BJ (cell line): ENCODE data around the gene GAP43. TPM values are rescaled to one million over a fixed set of nuclear protein-coding genes. Genes with fewer than 3 reads are reported as not detected.

Experiments
- CTCF ChIA-PET: fragments of 350-600 bp; formaldehyde crosslinking; extraction: SDS; loops from one replicate; lab custom pipeline; 2021; ENCODE audit warnings: antibody characterized with exemption, inconsistent platforms; lab: Yijun Ruan, JAX
- POLR2A ChIA-PET: fragments of 300-600 bp; sonication (Branson Sonifier 250); formaldehyde crosslinking; extraction: SDS; loops from one replicate; lab custom pipeline; 2021; ENCODE audit warnings: antibody characterized with exemption; lab: Charles Lee
- DNase-seq: peaks from one replicate; pipeline ENCODE4 v3.0.0-alpha.2; 2011; ENCODE audit warnings: low read depth
- H3K27me3 ChIP-seq: 2 replicates; pipeline ENCODE4 v1.6.0; 2011; ENCODE audit warnings: low read length; ENCODE audit not compliant: control insufficient read depth, insufficient read depth
- H3K36me3 ChIP-seq: 2 replicates; pipeline ENCODE4 v1.5.1; 2011; ENCODE audit warnings: low read length; ENCODE audit not compliant: control insufficient read depth, insufficient read depth
- H3K4me3 ChIP-seq: 2 replicates; pipeline ENCODE4 v1.5.1; 2011; ENCODE audit warnings: low read depth, mild to moderate bottlenecking, control low read depth, low read length
- CTCF ChIP-seq: IDR thresholded peaks from 2 replicates; pipeline ENCODE4 v1.5.1; 2011; ENCODE audit warnings: low read depth, mild to moderate bottlenecking, control low read depth, inconsistent platforms, low read length, moderate library complexity; ENCODE audit not compliant: insufficient read depth
- polyA plus RNA-seq: library from polyadenylated mRNA; depleted of rRNA; stranded (reverse); fragments of >200 nt; gene quantifications from 2 replicates; pipeline ENCODE4 v1.2.3, GENCODE V29; 2011

The GAP43 gene
- polyA plus RNA-seq, 1 experiment, result 0.12 TPM

GRCh38 chr3:115655761-115656282 lies 32.5 kb downstream of the GAP43 start:
- no peak for TF ChIP-seq CTCF
- ChIA-PET POLR2A (no interaction called here), CTCF (no interaction called here)
- Histone ChIP-seq H3K4me3 (no peak overlapping the region), H3K36me3 (no peaks in the 10 kb centered on the region), H3K27me3 (no peaks in the 10 kb centered on the region)
- DNase-seq, result no peak

DNA sequence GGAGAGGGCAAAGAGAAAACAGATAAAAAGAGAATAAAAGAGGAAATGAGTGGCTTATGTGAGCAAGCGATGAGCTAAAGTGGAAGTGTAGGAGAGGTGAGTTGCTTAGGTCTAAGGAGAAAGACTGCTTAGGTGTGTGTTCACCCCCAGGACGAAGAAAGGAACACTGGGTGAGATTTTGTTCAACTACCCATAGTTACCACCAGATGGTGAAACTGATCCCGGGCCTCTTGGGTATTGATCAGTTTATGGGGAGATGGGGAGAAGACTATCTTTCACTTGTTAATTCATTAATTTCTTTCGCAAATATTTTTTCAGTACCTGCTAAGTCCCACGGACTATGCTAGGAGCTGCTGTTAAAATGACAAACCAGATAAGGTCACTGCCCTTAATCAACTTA lies 33.9 kb downstream of the GAP43 start:
- ChIA-PET CTCF (interaction anchor here (1.3 kb wide), 1 partner anchor 37 kb away, joined by 5 read pairs; no protein-coding TSS in a partner anchor), POLR2A (no interaction called here)
- TF ChIP-seq CTCF, result no peak
- Histone ChIP-seq H3K4me3 (no peak overlapping the region), H3K27me3 (no peaks in the 10 kb centered on the region), H3K36me3 (no peaks in the 10 kb centered on the region)
- DNase-seq, result no peak

DNA sequence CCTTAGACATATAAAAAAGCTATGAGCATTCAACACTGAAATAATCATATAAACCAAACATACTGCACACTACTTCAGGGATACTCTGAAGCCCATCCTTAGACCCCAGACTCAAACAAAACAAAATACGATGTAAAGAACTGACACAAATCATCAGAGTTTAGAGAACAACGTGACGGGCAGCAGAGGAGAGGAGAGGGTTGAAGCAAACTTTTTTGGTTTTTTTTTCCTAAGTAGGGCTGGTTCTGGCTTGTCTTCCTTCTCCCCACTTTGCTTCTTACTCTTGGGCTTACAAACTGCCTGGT lies 34.7 kb downstream of the GAP43 start:
- H3K27me3 ChIP-seq, result no peaks in the 10 kb centered on the region
- H3K4me3 ChIP-seq, result peak overlapping the region; percentile 51
- TF ChIP-seq CTCF, result no peak
- no peaks in the 10 kb centered on the region for H3K36me3 ChIP-seq
- ChIA-PET POLR2A (no interaction called here), CTCF (interaction anchor here (0.7 to 1.3 kb wide), 3 partner anchors 36 to 847 kb away, joined by 3 to 5 read pairs (median 4); no protein-coding TSS in a partner anchor)
- no peak for DNase-seq

DNA sequence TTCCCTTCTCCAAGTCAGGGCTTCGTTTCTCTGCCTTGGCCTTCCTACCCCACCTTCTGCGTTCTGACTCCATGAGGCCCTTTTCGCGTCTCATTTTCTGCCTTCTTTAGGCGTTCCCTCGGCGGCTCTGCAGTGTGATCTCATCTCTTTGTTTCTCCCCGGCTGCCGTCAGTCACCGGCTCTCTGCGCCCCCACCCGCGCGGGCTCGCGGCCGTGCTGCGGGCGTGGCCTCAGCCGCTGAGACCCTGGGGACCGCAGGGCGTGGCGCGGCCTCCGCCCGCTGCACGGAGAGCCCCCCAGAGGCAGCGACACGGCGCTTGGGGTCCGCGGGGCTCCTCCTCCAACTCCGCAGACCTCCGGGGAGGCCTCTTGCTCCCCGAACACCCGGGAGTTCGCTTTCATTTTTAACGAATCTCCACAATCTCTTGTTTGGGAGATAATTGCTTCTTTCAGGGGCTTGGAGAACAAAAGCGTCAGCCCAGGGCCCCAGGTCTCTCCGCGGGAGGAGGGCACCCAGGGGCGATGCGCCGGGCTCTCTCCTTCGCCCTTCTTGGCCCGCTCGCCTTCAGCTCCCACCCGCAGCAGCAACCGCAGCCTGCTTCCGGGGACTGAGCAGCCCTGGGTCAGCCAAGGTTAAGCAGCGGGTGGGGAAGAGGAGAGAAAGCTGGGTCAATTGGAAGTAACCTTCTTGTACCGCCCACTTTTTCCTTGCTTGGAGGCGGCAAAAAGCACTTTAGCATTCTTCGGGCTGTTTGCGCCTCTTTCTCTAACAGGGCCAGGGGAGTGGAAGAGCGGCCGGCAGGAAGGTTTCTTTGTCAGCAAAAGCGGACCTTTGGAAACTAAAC lies 35.2 kb downstream of the GAP43 start:
- ChIA-PET CTCF (interaction anchor here (0.6 to 1.3 kb wide), 4 partner anchors 35 to 487 kb away, joined by 3 to 5 read pairs (median 4); no protein-coding TSS in a partner anchor), POLR2A (no interaction called here)
- Histone ChIP-seq H3K4me3 (peak overlapping the region; percentile 51), H3K36me3 (no peaks in the 10 kb centered on the region), H3K27me3 (no peaks in the 10 kb centered on the region)
- DNase-seq, result peak; percentile 31
- no peak for TF ChIP-seq CTCF
